K562 (cell line): Measurements from ENCODE around the gene BFSP1. TPM values are rescaled to one million over a fixed set of nuclear protein-coding genes. Genes with fewer than 3 reads are reported as not detected.

Experiments
- ATF3 ChIP-seq, 2 experiments: fragments of 450-650 bp in 1 of 2; sonication (generic) in 1 of 2; formaldehyde crosslinking in 1 of 2; IDR thresholded peaks in 1 of 2; conservative IDR thresholded peaks in 1 of 2; 2 replicates each; pipeline versions ENCODE4 v1.6.1 to v1.8.1; 2016 to 2023; ENCODE audit warnings: mild to moderate bottlenecking in 2 of 2, moderate library complexity in 2 of 2, inconsistent platforms in 1 of 2, missing genetic modification reagents in 1 of 2
- IRF1 ChIP-seq: sonication (generic); formaldehyde crosslinking; IDR thresholded peaks from 2 replicates; pipeline ENCODE4 v1.8.0; 2022; ENCODE audit warnings: missing genetic modification reagents, mild to moderate bottlenecking, borderline replicate concordance
- MNT ChIP-seq, 2 experiments: fragments of 450-650 bp; conservative IDR thresholded peaks; 2 replicates each; pipeline ENCODE4 v1.6.1; 2017; ENCODE audit warnings: mild to moderate bottlenecking in 2 of 2, moderate library complexity in 2 of 2
- PHF20 ChIP-seq: fragments of 450-650 bp; IDR thresholded peaks from 2 replicates; pipeline ENCODE4 v1.6.1; 2018; ENCODE audit not compliant: partially characterized antibody
- TAF15 ChIP-seq: fragments of 200-400 bp; formaldehyde crosslinking; IDR thresholded peaks from 2 replicates; pipeline ENCODE4 v1.6.1; 2017; ENCODE audit warnings: mild to moderate bottlenecking, low read depth, low read length, moderate library complexity
- TFAM ChIP-seq: fragments of 250-450 bp; sonication (Bioruptor Pico); conservative IDR thresholded peaks from 2 replicates; pipeline ENCODE4 v1.5.0; 2021; ENCODE audit warnings: mild to moderate bottlenecking, moderate library complexity
- polyA plus RNA-seq, 8 experiments: library from polyadenylated mRNA; depleted of rRNA in 4 of 8; stranded (reverse) in 5 of 8; unstranded in 3 of 8; fragments of >200 nt; fragmentation: Nextera tagmentation in 2 of 8; fragmentation: Illumina TruSeq in 1 of 8; extraction: Ambion mirVana in 2 of 8; extraction: Trizol in 1 of 8; gene quantifications; 2 replicates each; pipeline versions ENCODE4 v1.2.1 to v1.2.3, GENCODE V29; 2011 to 2014; ENCODE audit warnings: inconsistent platforms in 1 of 8, missing spikeins in 1 of 8
- total RNA-seq, 7 experiments: library from RNA; depleted of rRNA in 6 of 7; stranded (reverse); fragments of >200 nt in 6 of 7; fragmentation: Illumina TruSeq in 2 of 7; extraction: Trizol in 2 of 7; gene quantifications; 2 replicates each; pipeline versions ENCODE4 v1.2.1 to v1.2.3, GENCODE V29; 2011 to 2021; ENCODE audit warnings: low replicate concordance in 1 of 7

The BFSP1 gene
- total and polyA plus RNA-seq, 9 of the 15 experiments (the other 6 are each of a cell fraction or from before 2014, with no cell fraction given) = 0.09 to 0.86 (median 0.40) TPM

- TF ChIP-seq ATF3 (IDR thresholded peaks at IDR 0.05) = peak; percentile 91
- no peak for TF ChIP-seq ATF3 (CRISPR knock-in tag; conservative IDR thresholded peaks at IDR 0.05)
- TF ChIP-seq IRF1 (CRISPR knock-in tag) = no peak
- TF ChIP-seq MNT (conservative IDR thresholded peaks at IDR 0.05) = no peak
- TF ChIP-seq TFAM (CRISPR knock-in tag) = no peak
- TF ChIP-seq PHF20 = no peak
- TF ChIP-seq TAF15 = no peak
Measured at GRCh38 chr20:17505636-17506517, 25.3 kb downstream of the BFSP1 start (continued).
